Erythroblast (primary cell): ENCODE results near the gene KITLG.
A peak's percentile ranks its signal among the peaks of the same experiment; 100 is the strongest.
"Not testable (repeated sequence)": the region's sequence is repeated elsewhere in the genome, so short reads cannot be mapped to it uniquely, and the experiment has no call there.

Experiments used
- DNase-seq, 2 experiments: peaks; one replicate each; lab custom pipeline; 2025; lab: John Stamatoyannopoulos, UW
- GATA1 ChIP-seq: IDR thresholded peaks from 2 replicates; pipeline ENCODE4 v1.6.1; 2011; ENCODE audit warnings: low read depth, mild to moderate bottlenecking, control low read depth, low read length, moderate library complexity
- POLR2A ChIP-seq: IDR thresholded peaks from 2 replicates; pipeline ENCODE4 v1.6.1; 2011; ENCODE audit warnings: mild to moderate bottlenecking, low read length

Gene KITLG

GRCh38 chr12:88566430-88566829 lies 13.8 kb downstream of the KITLG start:
- DNase-seq = peak in 1 of 2 experiments; percentile 1
- TF ChIP-seq GATA1 (no peak), POLR2A (no peak)

GRCh38 chr12:88562846-88563582 lies 17.3 kb downstream of the KITLG start:
- no peak for DNase-seq
- TF ChIP-seq POLR2A (no peak), GATA1 (no peak)

GRCh38 chr12:88562151-88562550 lies 18.1 kb downstream of the KITLG start:
- no peak for TF ChIP-seq POLR2A
- TF ChIP-seq GATA1 = no peak

GRCh38 chr12:88559772-88560171 lies 20.5 kb downstream of the KITLG start:
- no peak for DNase-seq
- TF ChIP-seq POLR2A (no peak), GATA1 (no peak)

More at GRCh38 chr12:88562151-88562550, 18.1 kb downstream of the KITLG start:
- DNase-seq = no peak

- no peak for DNase-seq
- no peak for TF ChIP-seq GATA1
- TF ChIP-seq POLR2A = no peak
These were observed 21.1 kb downstream of the KITLG start for GRCh38 chr12:88559199-88559598.

GRCh38 chr12:88558340-88558867 lies 21.9 kb downstream of the KITLG start:
- TF ChIP-seq GATA1 = no peak
- TF ChIP-seq POLR2A = no peak
- no peak for DNase-seq

- TF ChIP-seq POLR2A (no peak), GATA1 (no peak)
- no peak for DNase-seq
These were observed 24.0 kb downstream of the KITLG start for GRCh38 chr12:88556213-88556774.

- no peak for DNase-seq
These were observed 26.2 kb downstream of the KITLG start for GRCh38 chr12:88553941-88554658.

GRCh38 chr12:88552610-88553079 lies 27.6 kb downstream of the KITLG start:
- TF ChIP-seq GATA1 = no peak
- TF ChIP-seq POLR2A = no peak
- no peak for DNase-seq

More at GRCh38 chr12:88553941-88554658, 26.2 kb downstream of the KITLG start:
- no peak for TF ChIP-seq GATA1
- no peak for TF ChIP-seq POLR2A

- TF ChIP-seq POLR2A (no peak), GATA1 (no peak)
- no peak for DNase-seq
These were observed 30.3 kb downstream of the KITLG start for GRCh38 chr12:88549929-88550328.

- DNase-seq = not testable (repeated sequence)
These were observed 32.3 kb downstream of the KITLG start for GRCh38 chr12:88547949-88548348.

- TF ChIP-seq POLR2A = no peak
- TF ChIP-seq GATA1 = no peak
- DNase-seq = no peak
These were observed 33.4 kb downstream of the KITLG start for GRCh38 chr12:88546853-88547252.

GRCh38 chr12:88546226-88546625 lies 34.0 kb downstream of the KITLG start:
- no peak for DNase-seq
- TF ChIP-seq GATA1 (no peak), POLR2A (no peak)
